WTC11 (cell line): ENCODE data around the gene ADGRV1.

Experiments used
- ATF2 ChIP-seq: sonication (generic); formaldehyde crosslinking; IDR thresholded peaks from 2 replicates; pipeline ENCODE4 v1.8.1; 2022; ENCODE audit warnings: low read depth, missing genetic modification reagents, borderline replicate concordance
- CBFB ChIP-seq: sonication (generic); formaldehyde crosslinking; IDR thresholded peaks from 2 replicates; pipeline ENCODE4 v1.8.1; 2022; ENCODE audit warnings: mild to moderate bottlenecking, low read depth, missing genetic modification reagents
- CTCF ChIP-seq: fragments of 200-600 bp; IDR thresholded peaks from 2 replicates; pipeline ENCODE4 v1.8.0; 2022; ENCODE audit warnings: antibody characterized with exemption
- JUN ChIP-seq: sonication (generic); formaldehyde crosslinking; IDR thresholded peaks from 2 replicates; pipeline ENCODE4 v1.8.0; 2023; ENCODE audit warnings: mild to moderate bottlenecking, missing genetic modification reagents
- MAX ChIP-seq: sonication (generic); formaldehyde crosslinking; IDR thresholded peaks from 2 replicates; pipeline ENCODE4 v1.8.0; 2022; ENCODE audit warnings: mild to moderate bottlenecking, missing genetic modification reagents
- NR3C1 ChIP-seq: sonication (generic); formaldehyde crosslinking; conservative IDR thresholded peaks from 2 replicates; pipeline ENCODE4 v1.8.1; 2023; ENCODE audit warnings: low read depth, mild to moderate bottlenecking, missing genetic modification reagents
- PRDM15 ChIP-seq: sonication (generic); formaldehyde crosslinking; IDR thresholded peaks from 2 replicates; pipeline ENCODE4 v1.8.0; 2022; ENCODE audit warnings: missing genetic modification reagents
- SMAD4 ChIP-seq: sonication (generic); formaldehyde crosslinking; IDR thresholded peaks from 2 replicates; pipeline ENCODE4 v1.8.0; 2022; ENCODE audit warnings: mild to moderate bottlenecking, missing genetic modification reagents
- ZBTB43 ChIP-seq: sonication (generic); formaldehyde crosslinking; IDR thresholded peaks from 2 replicates; pipeline ENCODE4 v1.8.1; 2023; ENCODE audit warnings: mild to moderate bottlenecking, missing genetic modification reagents
- ZMAT4 ChIP-seq: fragments of 250-450 bp; sonication (Bioruptor Pico); IDR thresholded peaks from 2 replicates; pipeline ENCODE4 v1.9.0; 2021; ENCODE audit warnings: mild to moderate bottlenecking
- ZNF232 ChIP-seq: sonication (generic); formaldehyde crosslinking; IDR thresholded peaks from 2 replicates; pipeline ENCODE4 v1.8.0; 2022; ENCODE audit warnings: mild to moderate bottlenecking, missing genetic modification reagents
- ZNF263 ChIP-seq: sonication (generic); formaldehyde crosslinking; IDR thresholded peaks from 2 replicates; pipeline ENCODE4 v1.8.1; 2022; ENCODE audit warnings: low read depth, mild to moderate bottlenecking, moderate library complexity, missing genetic modification reagents
- ZNF425 ChIP-seq: fragments of 250-450 bp; sonication (Bioruptor Pico); conservative IDR thresholded peaks from 2 replicates; pipeline ENCODE4 v1.9.0; 2021; ENCODE audit warnings: mild to moderate bottlenecking

GRCh38 chr5:90675222-90675621 is 116.6 kb downstream of the ADGRV1 start:
- TF ChIP-seq CTCF = no peak
- no peak for TF ChIP-seq ZNF232 (CRISPR knock-in tag)
- TF ChIP-seq ZNF263 = no peak
- TF ChIP-seq MAX (CRISPR knock-in tag) = no peak
- no peak for TF ChIP-seq ATF2 (CRISPR knock-in tag)
- no peak for TF ChIP-seq JUN (CRISPR knock-in tag)
- TF ChIP-seq ZNF425 (CRISPR knock-in tag) = no peak
- TF ChIP-seq ZMAT4 (CRISPR knock-in tag) = no peak
- no peak for TF ChIP-seq CBFB (CRISPR knock-in tag)
- no peak for TF ChIP-seq ZBTB43 (CRISPR knock-in tag)
- no peak for TF ChIP-seq PRDM15 (CRISPR knock-in tag)
- no peak for TF ChIP-seq NR3C1
- TF ChIP-seq SMAD4 (CRISPR knock-in tag) = no peak
